ENCODE data around the gene BCL6. TPM values are rescaled to one million over a fixed set of nuclear protein-coding genes. Genes with fewer than 3 reads are reported as not detected.

Gene BCL6
- total RNA-seq, 2 experiments from 2014 or later: 13.7 to 14.0 TPM

GRCh38 chr3:187698499-187699399 is 46.5 kb downstream of the BCL6 start:
- Mint-ChIP-seq H3K36me3 (ENCODE audit: low read depth) (no peaks in the 10 kb centered on the region), H3K4me1 (ENCODE audit: low read depth) (no peaks in the 10 kb centered on the region), H3K9me3 (no peaks in the 10 kb centered on the region), H3K27me3 (peaks cover 10% of the 10 kb centered on the region), H3K4me3 (no peak overlapping the region), H3K27ac (no peak overlapping the region)
- TF ChIP-seq, protein P1, sequence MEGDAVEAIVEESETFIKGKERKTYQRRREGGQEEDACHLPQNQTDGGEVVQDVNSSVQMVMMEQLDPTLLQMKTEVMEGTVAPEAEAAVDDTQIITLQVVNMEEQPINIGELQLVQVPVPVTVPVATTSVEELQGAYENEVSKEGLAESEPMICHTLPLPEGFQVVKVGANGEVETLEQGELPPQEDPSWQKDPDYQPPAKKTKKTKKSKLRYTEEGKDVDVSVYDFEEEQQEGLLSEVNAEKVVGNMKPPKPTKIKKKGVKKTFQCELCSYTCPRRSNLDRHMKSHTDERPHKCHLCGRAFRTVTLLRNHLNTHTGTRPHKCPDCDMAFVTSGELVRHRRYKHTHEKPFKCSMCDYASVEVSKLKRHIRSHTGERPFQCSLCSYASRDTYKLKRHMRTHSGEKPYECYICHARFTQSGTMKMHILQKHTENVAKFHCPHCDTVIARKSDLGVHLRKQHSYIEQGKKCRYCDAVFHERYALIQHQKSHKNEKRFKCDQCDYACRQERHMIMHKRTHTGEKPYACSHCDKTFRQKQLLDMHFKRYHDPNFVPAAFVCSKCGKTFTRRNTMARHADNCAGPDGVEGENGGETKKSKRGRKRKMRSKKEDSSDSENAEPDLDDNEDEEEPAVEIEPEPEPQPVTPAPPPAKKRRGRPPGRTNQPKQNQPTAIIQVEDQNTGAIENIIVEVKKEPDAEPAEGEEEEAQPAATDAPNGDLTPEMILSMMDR (IDR thresholded peaks at IDR 0.05): no peak
- ATAC-seq: no peak
- intact Hi-C loops (cut with micrococcal nuclease): no loop called here
- DNase-seq: no peak
- ChIA-PET POLR2A (no interaction called here), CTCF (interaction anchor here (1.0 to 1.6 kb wide), 2 partner anchors 16 to 19 kb away, joined by 3 to 4 read pairs; no protein-coding TSS in a partner anchor)

DNA sequence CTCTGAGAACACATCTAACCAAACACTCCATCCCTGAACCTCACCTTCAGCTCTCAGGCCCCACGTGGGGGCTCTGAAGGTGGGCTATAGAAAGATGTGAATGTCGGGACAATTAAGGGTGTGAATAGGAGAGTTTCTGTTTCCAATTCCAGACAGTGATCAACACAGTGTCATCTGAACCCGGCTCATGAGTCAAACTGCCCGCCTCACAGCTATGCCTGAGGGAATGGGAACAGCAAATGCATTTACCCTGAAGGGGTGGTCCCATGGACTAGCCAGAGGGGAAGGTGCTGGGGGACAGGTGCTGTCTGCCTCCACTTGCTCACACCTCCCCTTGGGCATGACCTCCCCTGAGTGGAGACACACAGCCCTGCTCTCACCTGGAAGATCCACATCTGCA is 49.2 kb downstream of the BCL6 start:
- no peaks in the 10 kb centered on the region for H3K36me3 Mint-ChIP-seq (ENCODE audit: low read depth)
- TF ChIP-seq, protein P1 (IDR thresholded peaks at IDR 0.05): no peak
- no peak for DNase-seq
- H3K27ac Mint-ChIP-seq: no peak overlapping the region
- H3K4me3 Mint-ChIP-seq: no peak overlapping the region
- CTCF ChIA-PET: interaction anchor here (1.4 to 1.8 kb wide), 3 partner anchors 16 to 80 kb away, joined by 3 to 7 read pairs (median 3); no protein-coding TSS in a partner anchor
- POLR2A ChIA-PET: no interaction called here
- ATAC-seq: no peak
- peaks cover 14% of the 10 kb centered on the region for H3K27me3 Mint-ChIP-seq
- no peaks in the 10 kb centered on the region for H3K9me3 Mint-ChIP-seq
- H3K4me1 Mint-ChIP-seq (ENCODE audit: low read depth): no peaks in the 10 kb centered on the region
- intact Hi-C loops (cut with micrococcal nuclease): no loop called here

- H3K27me3 Mint-ChIP-seq: peaks cover 17% of the 10 kb centered on the region
- intact Hi-C loops (cut with micrococcal nuclease): no loop called here
- H3K4me3 Mint-ChIP-seq: no peak overlapping the region
- DNase-seq: no peak
- no peaks in the 10 kb centered on the region for H3K36me3 Mint-ChIP-seq (ENCODE audit: low read depth)
- no peak for ATAC-seq
- POLR2A ChIA-PET: no interaction called here
- CTCF ChIA-PET: interaction anchor here (1.4 to 1.8 kb wide), 3 partner anchors 15 to 80 kb away, joined by 3 to 7 read pairs (median 3); no protein-coding TSS in a partner anchor
- no peaks in the 10 kb centered on the region for H3K9me3 Mint-ChIP-seq
- no peaks in the 10 kb centered on the region for H3K4me1 Mint-ChIP-seq (ENCODE audit: low read depth)
- H3K27ac Mint-ChIP-seq: no peak overlapping the region
- TF ChIP-seq, protein P1 (IDR thresholded peaks at IDR 0.05): no peak
Measured at GRCh38 chr3:187695449-187695848, 49.8 kb downstream of the BCL6 start.

GRCh38 chr3:187694801-187695200 is 50.5 kb downstream of the BCL6 start:
- ChIA-PET CTCF (interaction anchor here (1.3 to 1.4 kb wide), 3 partner anchors 15 to 79 kb away, joined by 3 to 4 read pairs (median 3); no protein-coding TSS in a partner anchor), POLR2A (no interaction called here)
- Mint-ChIP-seq H3K27ac (no peak overlapping the region), H3K27me3 (peaks cover 18% of the 10 kb centered on the region), H3K4me3 (no peak overlapping the region), H3K4me1 (ENCODE audit: low read depth) (no peaks in the 10 kb centered on the region), H3K36me3 (ENCODE audit: low read depth) (no peaks in the 10 kb centered on the region), H3K9me3 (no peaks in the 10 kb centered on the region)
- ATAC-seq (no peak), DNase-seq (no peak)
- intact Hi-C loops (cut with micrococcal nuclease): no loop called here
- TF ChIP-seq, protein P1 (IDR thresholded peaks at IDR 0.05): no peak

- Mint-ChIP-seq H3K4me1 (ENCODE audit: low read depth) (no peaks in the 10 kb centered on the region), H3K27me3 (peaks cover 19% of the 10 kb centered on the region), H3K27ac (no peak overlapping the region), H3K9me3 (no peaks in the 10 kb centered on the region), H3K36me3 (ENCODE audit: low read depth) (no peaks in the 10 kb centered on the region), H3K4me3 (no peak overlapping the region)
- ChIA-PET POLR2A (no interaction called here), CTCF (interaction anchor here (1.1 to 1.3 kb wide), 4 partner anchors 12 to 78 kb away, joined by 3 to 4 read pairs (median 3); no protein-coding TSS in a partner anchor)
- TF ChIP-seq, protein P1 (IDR thresholded peaks at IDR 0.05): no peak
- intact Hi-C loops (cut with micrococcal nuclease): no loop called here
- ATAC-seq (no peak), DNase-seq (no peak)
Measured at GRCh38 chr3:187693431-187693830, 51.8 kb downstream of the BCL6 start.

Data from activated CD8-positive, alpha-beta T cell treated with anti-CD3 and anti-CD28 coated beads for 36 hours (primary cell).